ENCODE data around the gene HTT. TPM values are rescaled to one million over a fixed set of nuclear protein-coding genes. Genes with fewer than 3 reads are reported as not detected.

HTT gene
- total and polyA plus RNA-seq, 9 of the 15 experiments (the other 6 are each of a cell fraction or from before 2014, with no cell fraction given) = 0.66 to 31.6 (median 14.7) TPM

- Histone ChIP-seq H3K9me1 (ENCODE audit: control insufficient read depth, insufficient read depth, low read length) (no peaks in the 10 kb centered on the region), H3K9me3 (replicated peaks; ENCODE audit: control insufficient read depth, insufficient read depth, low read depth, low read length) (no peaks in the 10 kb centered on the region), H3K4me1 (replicated peaks in 1 of 2; ENCODE audit: control insufficient read depth in 2 of 2, insufficient read depth in 2 of 2, low read length in 2 of 2) (peaks cover 0 to 64% of the 10 kb centered on the region in 2 experiments; a peak in 2 of 5 replicates), H3K9ac (ENCODE audit: insufficient read depth in 1 of 2, low read depth in 2 of 2, low read length in 2 of 2) (no peak overlapping the region), H3K27me3 (ENCODE audit: control insufficient read depth in 2 of 2, insufficient read depth in 2 of 2, low read length in 2 of 2) (peaks cover 4 to 29% of the 10 kb centered on the region in 2 experiments; a peak in 4 of 5 replicates), H3K4me2 (ENCODE audit: insufficient read depth, low read length) (no peak overlapping the region), H3K79me2 (ENCODE audit: control insufficient read depth, insufficient read depth, low read length) (no peaks in the 10 kb centered on the region), H3K36me3 (ENCODE audit: control insufficient read depth, insufficient read depth, low read length) (no peaks in the 10 kb centered on the region), H2AFZ (ENCODE audit: low read depth, low read length) (no peak overlapping the region), H3K4me3 (no peak overlapping the region), H4K20me1 (replicated peaks; ENCODE audit: control insufficient read depth, insufficient read depth, low read length) (peaks cover 8% of the 10 kb centered on the region), H3K27ac (ENCODE audit: extremely low read depth, low read depth, low read length) (no peak overlapping the region)
- ATAC-seq = 0 out of 3 replicates have a peak, but pooled peaks have one; percentile 7
- in situ Hi-C loops (cut with MboI) = no loop called here
- no peak for DNase-seq (ENCODE audit: extremely low read depth in 1 of 4, low spot score in 3 of 4)
- FAIRE-seq = no peak
- TF ChIP-seq HMBOX1 (IDR thresholded peaks at IDR 0.05) = no peak
- ChIA-PET CTCF (ENCODE audit: low intra/inter-chr PET ratio) (no interaction called here), POLR2A (interaction anchor here (0.7 to 1.3 kb wide), 2 partner anchors 13 to 65 kb away, joined by 3 to 4 read pairs; no protein-coding TSS in a partner anchor)
- 35% methylated on average over 8 of the region's 14 CpGs for WGBS (ENCODE audit: insufficient coverage, low coverage, missing lambda C conversion rate)
- no TSS peak for BruUV-seq (replicated peaks)
- intact Hi-C loops (cut with micrococcal nuclease) = no loop called here
Observed at GRCh38 chr4:3250438-3250955, 176.0 kb downstream of the HTT start.

GRCh38 chr4:3250956-3251690 lies 176.6 kb downstream of the HTT start:
- Histone ChIP-seq H3K9me3 (replicated peaks; ENCODE audit: control insufficient read depth, insufficient read depth, low read depth, low read length) (no peaks in the 10 kb centered on the region), H3K27me3 (ENCODE audit: control insufficient read depth in 2 of 2, insufficient read depth in 2 of 2, low read length in 2 of 2) (peaks cover 8 to 35% of the 10 kb centered on the region in 2 experiments; a peak in 4 of 5 replicates), H3K9me1 (ENCODE audit: control insufficient read depth, insufficient read depth, low read length) (no peaks in the 10 kb centered on the region), H3K79me2 (ENCODE audit: control insufficient read depth, insufficient read depth, low read length) (no peaks in the 10 kb centered on the region), H3K4me2 (ENCODE audit: insufficient read depth, low read length) (no peak overlapping the region), H4K20me1 (replicated peaks; ENCODE audit: control insufficient read depth, insufficient read depth, low read length) (peaks cover 8% of the 10 kb centered on the region), H3K36me3 (ENCODE audit: control insufficient read depth, insufficient read depth, low read length) (no peaks in the 10 kb centered on the region), H2AFZ (ENCODE audit: low read depth, low read length) (no peak overlapping the region), H3K4me1 (replicated peaks in 1 of 2; ENCODE audit: control insufficient read depth in 2 of 2, insufficient read depth in 2 of 2, low read length in 2 of 2) (peaks cover 0 to 63% of the 10 kb centered on the region in 2 experiments; a peak in 2 of 5 replicates), H3K9ac (ENCODE audit: insufficient read depth in 1 of 2, low read depth in 2 of 2, low read length in 2 of 2) (no peak overlapping the region; a peak in 1 of 4 replicates), H3K27ac (ENCODE audit: extremely low read depth, low read depth, low read length) (no peak overlapping the region), H3K4me3 (no peak overlapping the region)
- no TSS peak for BruUV-seq (replicated peaks)
- in situ Hi-C loops (cut with MboI) (no loop called here), intact Hi-C loops (cut with micrococcal nuclease) (no loop called here)
- ChIA-PET CTCF (ENCODE audit: low intra/inter-chr PET ratio) (no interaction called here), POLR2A (interaction anchor here (0.7 to 1.3 kb wide), 2 partner anchors 13 to 66 kb away, joined by 3 to 4 read pairs; no protein-coding TSS in a partner anchor)
- ATAC-seq (no peak), DNase-seq (ENCODE audit: extremely low read depth in 1 of 4, low spot score in 3 of 4) (no peak), FAIRE-seq (no peak)
- 33% methylated on average over 15 of the region's 19 CpGs for WGBS (ENCODE audit: insufficient coverage, low coverage, missing lambda C conversion rate)
- TF ChIP-seq POLR2B (IDR thresholded peaks at IDR 0.05; ENCODE audit: low read depth, partially characterized antibody) = no peak
- no peak for TF ChIP-seq SAFB (IDR thresholded peaks at IDR 0.05; ENCODE audit: borderline replicate concordance, low read depth, low read length)
- TF ChIP-seq POLR3G (IDR thresholded peaks at IDR 0.05; ENCODE audit: extremely low read depth, insufficient read length, insufficient replicate concordance) = no peak
- no peak for TF ChIP-seq THRB (CRISPR knock-in tag; conservative IDR thresholded peaks at IDR 0.05)
- no peak for TF ChIP-seq MIER1 (IDR thresholded peaks at IDR 0.05; ENCODE audit: low read depth)
- no peak for TF ChIP-seq DNMT1 (IDR thresholded peaks at IDR 0.05)
- no peak for TF ChIP-seq FOXJ2 (tag; IDR thresholded peaks at IDR 0.05)
- no peak for TF ChIP-seq ZNF830 (CRISPR knock-in tag; IDR thresholded peaks at IDR 0.05)
- no peak for TF ChIP-seq HDAC6 (IDR thresholded peaks at IDR 0.05; ENCODE audit: low read depth, low read length)
- TF ChIP-seq STAG1 (CRISPR knock-in tag; IDR thresholded peaks at IDR 0.05; ENCODE audit: borderline replicate concordance) = no peak
- no peak for TF ChIP-seq ZNF232 (CRISPR knock-in tag; IDR thresholded peaks at IDR 0.05)
- TF ChIP-seq CREM (IDR thresholded peaks at IDR 0.05; ENCODE audit: low read depth) = no peak
